Natural killer cell (primary cell): ENCODE data around the gene PPARG. TPM values are rescaled to one million over a fixed set of nuclear protein-coding genes. Genes with fewer than 3 reads are reported as not detected.

ENCODE experiments used
- ATAC-seq, 3 donors: fragments of 150-1000 bp in 2 of 3; fragments of 200-7000 bp in 1 of 3; cut with Tn5 transposase; 1 replicate in 1 of 3; 2 replicates in 2 of 3; pipeline ENCODE4 v1.10.0; 2021; ENCODE audit warnings: mild to moderate bottlenecking in 2 of 3, moderate library complexity in 2 of 3
- DNase-seq, 2 donors: peaks; one replicate each; pipeline versions ENCODE4 v3.0.0 to v3.0.0-alpha.2; 2013 to 2021; ENCODE audit warnings: mixed read lengths in 1 of 2
- H3K27ac ChIP-seq: one replicate; pipeline ENCODE4 v1.5.1; 2013; ENCODE audit warnings: mild to moderate bottlenecking, low read length
- H3K27me3 ChIP-seq: one replicate; pipeline ENCODE4 v1.6.1; 2013; ENCODE audit warnings: low read length; ENCODE audit not compliant: control insufficient read depth, insufficient read depth
- H3K36me3 ChIP-seq: one replicate; pipeline ENCODE4 v1.6.1; 2013; ENCODE audit warnings: low read length; ENCODE audit not compliant: control insufficient read depth, insufficient read depth
- H3K4me1 ChIP-seq: one replicate; pipeline ENCODE4 v1.6.1; 2013; ENCODE audit warnings: low read length; ENCODE audit not compliant: control insufficient read depth, insufficient read depth
- H3K4me3 ChIP-seq: one replicate; pipeline ENCODE4 v1.5.1; 2013; ENCODE audit warnings: low read length
- H3K9me3 ChIP-seq: one replicate; pipeline ENCODE4 v1.6.1; 2013; ENCODE audit warnings: low read length; ENCODE audit not compliant: control insufficient read depth, insufficient read depth
- H3K27ac Mint-ChIP-seq, 2 donors: one replicate each; pipeline ENCODE4 v1.8.0; 2022; ENCODE audit warnings: mild to moderate bottlenecking in 2 of 2, mixed read lengths in 2 of 2, moderate library complexity in 1 of 2
- H3K27me3 Mint-ChIP-seq, 2 donors: one replicate each; pipeline ENCODE4 v1.8.0; 2022; ENCODE audit warnings: low read depth in 2 of 2, mixed read lengths in 2 of 2
- H3K36me3 Mint-ChIP-seq: one replicate; pipeline ENCODE4 v1.8.0; 2022; ENCODE audit warnings: mixed read lengths
- H3K4me1 Mint-ChIP-seq, 2 donors: one replicate each; pipeline ENCODE4 v1.8.0; 2022; ENCODE audit warnings: mixed read lengths in 2 of 2
- H3K4me3 Mint-ChIP-seq: one replicate; pipeline ENCODE4 v1.8.0; 2022; ENCODE audit warnings: mild to moderate bottlenecking, moderate library complexity, mixed read lengths
- H3K9me3 Mint-ChIP-seq, 2 donors: one replicate each; pipeline ENCODE4 v1.8.0; 2022; ENCODE audit warnings: mixed read lengths in 2 of 2
- WGBS: methylation state at CpG from one replicate; pipeline ENCODE4 v1.1.7; 2013; ENCODE audit warnings: missing lambda C conversion rate; ENCODE audit not compliant: insufficient coverage; 5-methylcytosine and 5-hydroxymethylcytosine counted together
- intact Hi-C: fragments of 100-400 bp; cut with micrococcal nuclease; formaldehyde crosslinking; loops from one replicate; pipeline ENCODE4 v1.14.2; 2022
- total RNA-seq, 4 donors: library from RNA; stranded (reverse); fragments of 120-200 nt in 1 of 4; gene quantifications; one replicate each; pipeline versions ENCODE4 v1.2.3 to v1.2.4, GENCODE V29; 2013 to 2022
- TF ChIP-seq, protein P1 (sequence below): fragments of 200-600 bp; IDR thresholded peaks from one replicate; pipeline ENCODE4 v1.8.0; 2022; ENCODE audit warnings: antibody characterized with exemption

The PPARG gene
- total RNA-seq, 3 donors from 2014 or later (not counting 1 experiment from before 2014, with no cell fraction given), result 0.21 TPM; not detected in 2

- no peak for ATAC-seq
- no peak overlapping the region for H3K4me3 ChIP-seq
- H3K4me1 ChIP-seq, result no peaks in the 10 kb centered on the region
- no peaks in the 10 kb centered on the region for H3K9me3 Mint-ChIP-seq
- TF ChIP-seq, protein P1, sequence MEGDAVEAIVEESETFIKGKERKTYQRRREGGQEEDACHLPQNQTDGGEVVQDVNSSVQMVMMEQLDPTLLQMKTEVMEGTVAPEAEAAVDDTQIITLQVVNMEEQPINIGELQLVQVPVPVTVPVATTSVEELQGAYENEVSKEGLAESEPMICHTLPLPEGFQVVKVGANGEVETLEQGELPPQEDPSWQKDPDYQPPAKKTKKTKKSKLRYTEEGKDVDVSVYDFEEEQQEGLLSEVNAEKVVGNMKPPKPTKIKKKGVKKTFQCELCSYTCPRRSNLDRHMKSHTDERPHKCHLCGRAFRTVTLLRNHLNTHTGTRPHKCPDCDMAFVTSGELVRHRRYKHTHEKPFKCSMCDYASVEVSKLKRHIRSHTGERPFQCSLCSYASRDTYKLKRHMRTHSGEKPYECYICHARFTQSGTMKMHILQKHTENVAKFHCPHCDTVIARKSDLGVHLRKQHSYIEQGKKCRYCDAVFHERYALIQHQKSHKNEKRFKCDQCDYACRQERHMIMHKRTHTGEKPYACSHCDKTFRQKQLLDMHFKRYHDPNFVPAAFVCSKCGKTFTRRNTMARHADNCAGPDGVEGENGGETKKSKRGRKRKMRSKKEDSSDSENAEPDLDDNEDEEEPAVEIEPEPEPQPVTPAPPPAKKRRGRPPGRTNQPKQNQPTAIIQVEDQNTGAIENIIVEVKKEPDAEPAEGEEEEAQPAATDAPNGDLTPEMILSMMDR, result no peak
- WGBS, result 80% methylated on average over 1 of the region's 5 CpGs
- H3K36me3 Mint-ChIP-seq, result no peaks in the 10 kb centered on the region
- H3K27ac ChIP-seq, result no peak overlapping the region
- H3K27me3 ChIP-seq, result no peaks in the 10 kb centered on the region
- no peaks in the 10 kb centered on the region for H3K36me3 ChIP-seq
- H3K4me1 Mint-ChIP-seq, result no peaks in the 10 kb centered on the region
- intact Hi-C loops, result no loop called here
- no peaks in the 10 kb centered on the region for H3K9me3 ChIP-seq
- no peak overlapping the region for H3K27ac Mint-ChIP-seq
- no peak overlapping the region for H3K4me3 Mint-ChIP-seq
- peaks cover 23% of the 10 kb centered on the region in 2 donors for H3K27me3 Mint-ChIP-seq
- no peak for DNase-seq
Observed at GRCh38 chr3:12318758-12319621, 30.1 kb downstream of the PPARG start.

- Mint-ChIP-seq H3K27me3 (peaks cover 16 to 17% of the 10 kb centered on the region in 2 donors), H3K36me3 (no peaks in the 10 kb centered on the region), H3K9me3 (no peaks in the 10 kb centered on the region), H3K4me1 (no peaks in the 10 kb centered on the region), H3K4me3 (no peak overlapping the region), H3K27ac (no peak overlapping the region)
- H3K27ac ChIP-seq, result no peak overlapping the region
- H3K9me3 ChIP-seq, result no peaks in the 10 kb centered on the region
- ATAC-seq (no peak), DNase-seq (no peak)
- 89% methylated on average over 2 of the region's 2 CpGs for WGBS
- no peak overlapping the region for H3K4me3 ChIP-seq
- intact Hi-C loops, result no loop called here
- H3K4me1 ChIP-seq, result no peaks in the 10 kb centered on the region
- no peaks in the 10 kb centered on the region for H3K27me3 ChIP-seq
- H3K36me3 ChIP-seq, result no peaks in the 10 kb centered on the region
- TF ChIP-seq, protein P1, result no peak
Observed at GRCh38 chr3:12321015-12321414, 32.1 kb downstream of the PPARG start.

GRCh38 chr3:12323237-12323636 is 34.4 kb downstream of the PPARG start:
- no peaks in the 10 kb centered on the region for H3K9me3 Mint-ChIP-seq

More at GRCh38 chr3:12323237-12323636, 34.4 kb downstream of the PPARG start:
- H3K4me3 ChIP-seq, result no peak overlapping the region
- DNase-seq (no peak), ATAC-seq (no peak)
- no peaks in the 10 kb centered on the region for H3K9me3 ChIP-seq
- Mint-ChIP-seq H3K4me1 (no peaks in the 10 kb centered on the region), H3K4me3 (no peak overlapping the region), H3K27ac (no peak overlapping the region), H3K27me3 (peaks cover 14 to 17% of the 10 kb centered on the region in 2 donors), H3K36me3 (no peaks in the 10 kb centered on the region)
- 39% methylated on average over 2 of the region's 2 CpGs for WGBS
- H3K27me3 ChIP-seq, result no peaks in the 10 kb centered on the region
- intact Hi-C loops, result no loop called here
- H3K4me1 ChIP-seq, result no peaks in the 10 kb centered on the region
- H3K27ac ChIP-seq, result no peak overlapping the region
- TF ChIP-seq, protein P1, result no peak
- H3K36me3 ChIP-seq, result no peaks in the 10 kb centered on the region
